OCI-LY1 (cell line): Measurements from ENCODE around the gene UROS.

ENCODE experiments used
- H2AFZ ChIP-seq: fragments of 200-600 bp; sonication (generic), shearing (Covaris generic); 2 replicates; pipeline ENCODE4 v1.6.0; 2014; ENCODE audit warnings: antibody characterized with exemption, mild to moderate bottlenecking, low read length
- H3F3A ChIP-seq: fragments of 200-600 bp; sonication (generic), shearing (Covaris generic); 2 replicates; pipeline ENCODE4 v1.6.0; 2014; ENCODE audit warnings: mild to moderate bottlenecking, antibody characterized with exemption, low read length, moderate library complexity; ENCODE audit not compliant: insufficient read depth
- H3K27ac ChIP-seq: fragments of 200-600 bp; sonication (generic); 2 replicates; pipeline ENCODE4 v1.5.1; 2014; ENCODE audit warnings: low read length, mixed run types, mild to moderate bottlenecking, low read depth; ENCODE audit not compliant: poor library complexity, severe bottlenecking
- H3K27me3 ChIP-seq: fragments of 200-600 bp; sonication (generic); 2 replicates; pipeline ENCODE4 v1.6.0; 2014; ENCODE audit warnings: antibody characterized with exemption, mild to moderate bottlenecking, low read length, moderate library complexity; ENCODE audit not compliant: insufficient read depth
- H3K36me3 ChIP-seq: fragments of 200-600 bp; sonication (generic); 2 replicates; pipeline ENCODE4 v1.6.1; 2014; ENCODE audit warnings: mild to moderate bottlenecking, antibody characterized with exemption, low read length, moderate library complexity, mixed read lengths; ENCODE audit not compliant: insufficient read depth
- H3K4me1 ChIP-seq: fragments of 200-600 bp; sonication (generic); 2 replicates; pipeline ENCODE4 v1.5.1; 2014; ENCODE audit warnings: mild to moderate bottlenecking, low read length, moderate library complexity; ENCODE audit not compliant: insufficient read depth, severe bottlenecking
- H3K4me2 ChIP-seq: fragments of 200-600 bp; sonication (generic), shearing (Covaris generic); 2 replicates; pipeline ENCODE4 v1.6.1; 2014; ENCODE audit warnings: low read length
- H3K4me3 ChIP-seq: fragments of 200-600 bp; sonication (generic); 2 replicates; pipeline ENCODE4 v1.5.1; 2014; ENCODE audit warnings: low read length, low read depth, mild to moderate bottlenecking, mixed read lengths; ENCODE audit not compliant: poor library complexity, severe bottlenecking
- H3K79me2 ChIP-seq: fragments of 200-600 bp; shearing (Covaris generic); 2 replicates; pipeline ENCODE4 v1.6.1; 2016; ENCODE audit warnings: mixed run types, low read length, mixed read lengths; ENCODE audit not compliant: insufficient read depth
- H3K9ac ChIP-seq: fragments of 200-600 bp; sonication (generic), shearing (Covaris generic); 2 replicates; pipeline ENCODE4 v1.6.1; 2014; ENCODE audit warnings: mild to moderate bottlenecking, low read length, mixed read lengths
- H3K9me2 ChIP-seq: fragments of 200-600 bp; sonication (generic), shearing (Covaris generic); 2 replicates; pipeline ENCODE4 v1.6.1; 2014; ENCODE audit warnings: low read depth, mild to moderate bottlenecking, low read length, mixed read lengths
- H3K9me3 ChIP-seq: fragments of 200-600 bp; shearing (Covaris generic); 2 replicates; pipeline ENCODE4 v1.6.1; 2014; ENCODE audit warnings: low read length, mixed read lengths
- H4K20me1 ChIP-seq: fragments of 200-600 bp; sonication (generic), shearing (Covaris generic); 2 replicates; pipeline ENCODE4 v1.6.0; 2016; ENCODE audit warnings: mild to moderate bottlenecking, low read length; ENCODE audit not compliant: insufficient read depth
- EZH2 ChIP-seq: fragments of 200-600 bp; sonication (generic), shearing (Covaris generic); IDR thresholded peaks from 2 replicates; pipeline ENCODE4 v1.8.0; 2017; ENCODE audit warnings: borderline replicate concordance, mixed run types, mild to moderate bottlenecking, antibody characterized with exemption, low read length, moderate library complexity, mixed read lengths
- TF ChIP-seq, protein P1 (sequence below): fragments of 200-600 bp; sonication (generic), shearing (Covaris generic); IDR thresholded peaks from 2 replicates; pipeline ENCODE4 v1.5.1; 2017; ENCODE audit warnings: mild to moderate bottlenecking, antibody characterized with exemption, low read length, moderate library complexity, mixed read lengths

Gene UROS

DNA sequence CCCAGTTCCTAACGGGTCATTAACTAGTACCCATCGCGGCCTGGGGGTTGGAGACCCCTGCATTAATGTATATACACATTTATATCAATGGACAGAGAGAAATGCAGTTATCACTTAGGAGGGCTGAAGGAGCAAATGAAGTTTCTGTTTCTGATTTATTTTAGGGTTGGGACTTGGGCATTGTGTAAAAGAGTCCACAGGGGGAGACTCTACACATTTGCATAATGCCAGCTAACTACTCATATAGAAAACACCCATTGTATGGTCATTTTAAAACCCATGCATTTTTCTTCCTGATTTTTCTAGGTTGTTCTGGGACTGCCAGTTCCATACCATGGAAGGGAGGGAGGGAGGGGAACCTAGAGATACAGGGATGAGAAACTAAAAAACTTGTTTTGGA, 23.8 kb upstream of the UROS start:
- H3K27ac ChIP-seq: no peak overlapping the region
- no peaks in the 10 kb centered on the region for H3K9me3 ChIP-seq
- H3F3A ChIP-seq: no peaks in the 10 kb centered on the region
- H2AFZ ChIP-seq: no peak overlapping the region
- no peak overlapping the region for H3K4me3 ChIP-seq
- H3K4me1 ChIP-seq: no peaks in the 10 kb centered on the region
- no peak overlapping the region for H3K4me2 ChIP-seq
- H4K20me1 ChIP-seq: no peaks in the 10 kb centered on the region
- no peaks in the 10 kb centered on the region for H3K9me2 ChIP-seq
- no peaks in the 10 kb centered on the region for H3K27me3 ChIP-seq
- H3K9ac ChIP-seq: no peak overlapping the region
- H3K79me2 ChIP-seq: no peaks in the 10 kb centered on the region
- H3K36me3 ChIP-seq: peaks cover 7% of the 10 kb centered on the region
- no peak for TF ChIP-seq EZH2
- TF ChIP-seq, protein P1, sequence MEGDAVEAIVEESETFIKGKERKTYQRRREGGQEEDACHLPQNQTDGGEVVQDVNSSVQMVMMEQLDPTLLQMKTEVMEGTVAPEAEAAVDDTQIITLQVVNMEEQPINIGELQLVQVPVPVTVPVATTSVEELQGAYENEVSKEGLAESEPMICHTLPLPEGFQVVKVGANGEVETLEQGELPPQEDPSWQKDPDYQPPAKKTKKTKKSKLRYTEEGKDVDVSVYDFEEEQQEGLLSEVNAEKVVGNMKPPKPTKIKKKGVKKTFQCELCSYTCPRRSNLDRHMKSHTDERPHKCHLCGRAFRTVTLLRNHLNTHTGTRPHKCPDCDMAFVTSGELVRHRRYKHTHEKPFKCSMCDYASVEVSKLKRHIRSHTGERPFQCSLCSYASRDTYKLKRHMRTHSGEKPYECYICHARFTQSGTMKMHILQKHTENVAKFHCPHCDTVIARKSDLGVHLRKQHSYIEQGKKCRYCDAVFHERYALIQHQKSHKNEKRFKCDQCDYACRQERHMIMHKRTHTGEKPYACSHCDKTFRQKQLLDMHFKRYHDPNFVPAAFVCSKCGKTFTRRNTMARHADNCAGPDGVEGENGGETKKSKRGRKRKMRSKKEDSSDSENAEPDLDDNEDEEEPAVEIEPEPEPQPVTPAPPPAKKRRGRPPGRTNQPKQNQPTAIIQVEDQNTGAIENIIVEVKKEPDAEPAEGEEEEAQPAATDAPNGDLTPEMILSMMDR: no peak

DNA sequence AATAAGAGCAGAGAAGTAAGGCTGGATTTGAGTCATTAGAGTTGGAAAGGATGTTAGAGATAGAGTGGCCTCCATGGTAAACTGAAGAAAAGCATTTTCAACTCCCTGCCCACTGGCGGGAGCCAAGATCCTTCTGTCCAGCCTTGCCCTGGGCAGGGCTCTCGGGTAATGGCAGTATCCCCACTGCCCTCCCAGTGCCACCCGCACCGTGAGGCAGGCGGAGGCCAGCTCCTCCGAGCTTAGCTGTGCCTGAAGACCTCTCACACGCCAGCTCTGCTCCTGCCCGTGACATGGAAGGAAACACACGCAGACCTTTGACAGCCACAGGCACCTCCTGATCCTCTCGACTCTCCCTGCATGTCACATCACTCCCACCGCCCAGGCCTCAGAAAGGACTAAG, 22.6 kb upstream of the UROS start:
- no peak overlapping the region for H3K4me2 ChIP-seq
- H3K4me3 ChIP-seq: no peak overlapping the region
- H3K9ac ChIP-seq: no peak overlapping the region
- H3K4me1 ChIP-seq: no peaks in the 10 kb centered on the region
- no peaks in the 10 kb centered on the region for H3K9me2 ChIP-seq
- H3K27me3 ChIP-seq: no peaks in the 10 kb centered on the region
- H3F3A ChIP-seq: no peaks in the 10 kb centered on the region
- H3K79me2 ChIP-seq: no peaks in the 10 kb centered on the region
- no peak overlapping the region for H3K27ac ChIP-seq
- H3K9me3 ChIP-seq: no peaks in the 10 kb centered on the region
- TF ChIP-seq, protein P1: no peak
- no peak for TF ChIP-seq EZH2
- no peaks in the 10 kb centered on the region for H4K20me1 ChIP-seq
- H2AFZ ChIP-seq: no peak overlapping the region
- H3K36me3 ChIP-seq: peaks cover 11% of the 10 kb centered on the region

DNA sequence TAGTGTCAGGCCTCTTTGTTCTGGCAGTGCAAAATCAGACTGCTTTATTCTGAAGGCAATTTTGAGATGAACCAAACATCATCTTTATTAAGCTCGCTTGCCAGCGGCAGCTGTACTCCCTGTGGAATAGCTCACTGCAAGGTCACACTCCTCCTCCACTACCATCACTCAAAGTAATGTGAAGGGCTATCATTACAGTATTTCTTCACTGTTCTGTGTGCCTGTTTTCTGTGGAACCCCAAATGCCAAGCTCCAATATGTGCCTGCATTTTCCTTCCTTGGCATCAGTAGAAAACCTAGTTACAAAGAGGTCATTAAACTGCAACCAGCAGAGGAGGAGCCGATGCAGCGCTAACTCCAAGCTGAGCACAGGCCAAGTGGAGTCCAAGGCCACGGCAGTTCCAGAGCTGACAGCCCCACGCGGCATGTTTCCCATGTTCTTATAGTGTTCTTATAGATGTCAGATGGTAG, 21.7 kb upstream of the UROS start:
- no peaks in the 10 kb centered on the region for H3K79me2 ChIP-seq
- peaks cover 11% of the 10 kb centered on the region for H3K36me3 ChIP-seq
- H3K9ac ChIP-seq: no peak overlapping the region
- H3K4me1 ChIP-seq: no peaks in the 10 kb centered on the region
- H4K20me1 ChIP-seq: no peaks in the 10 kb centered on the region
- H3K9me3 ChIP-seq: no peaks in the 10 kb centered on the region
- no peaks in the 10 kb centered on the region for H3K9me2 ChIP-seq
- H3K27me3 ChIP-seq: no peaks in the 10 kb centered on the region
- no peak for TF ChIP-seq EZH2
- H3K27ac ChIP-seq: no peak overlapping the region
- no peak overlapping the region for H3K4me3 ChIP-seq
- H3K4me2 ChIP-seq: no peak overlapping the region
- H3F3A ChIP-seq: no peaks in the 10 kb centered on the region
- no peak overlapping the region for H2AFZ ChIP-seq

DNA sequence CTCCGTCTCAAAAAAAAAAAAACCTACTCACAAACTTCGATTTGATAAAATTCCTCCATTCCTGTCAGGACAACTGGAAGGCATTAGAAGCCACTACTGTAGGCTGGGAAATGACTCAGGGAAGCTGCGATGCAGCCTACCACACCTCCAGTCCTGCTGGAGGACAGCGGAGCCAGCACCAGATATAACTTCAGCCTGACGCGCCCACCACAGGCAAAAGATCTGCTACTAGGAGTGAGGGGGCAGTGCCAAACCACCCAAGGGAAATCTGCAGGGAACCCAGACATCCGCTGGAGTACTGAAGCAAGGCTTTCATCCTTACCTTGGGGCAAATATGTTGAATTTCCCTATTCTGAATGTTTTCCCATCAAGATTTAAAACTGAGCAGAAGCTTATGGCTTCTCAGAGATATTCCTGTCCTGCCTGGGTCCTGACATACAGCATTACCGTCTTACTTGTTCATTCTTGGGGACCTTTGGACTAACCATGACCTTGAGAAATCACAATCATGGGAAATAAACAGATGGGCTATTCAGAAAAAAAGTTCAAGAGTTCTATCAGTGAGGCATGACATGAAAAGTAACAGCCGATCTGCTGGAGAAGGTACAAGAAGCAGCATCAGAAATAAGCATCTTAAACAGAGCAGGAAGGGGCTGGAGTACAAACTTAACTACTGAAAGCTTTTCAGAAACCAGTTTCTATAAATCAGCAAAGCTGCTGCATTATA, 20.7 kb upstream of the UROS start:
- TF ChIP-seq, protein P1: no peak
- TF ChIP-seq EZH2: no peak
- no peaks in the 10 kb centered on the region for H4K20me1 ChIP-seq
- H3K4me3 ChIP-seq: no peak overlapping the region
- no peak overlapping the region for H3K9ac ChIP-seq
- H3K27me3 ChIP-seq: no peaks in the 10 kb centered on the region
- H3F3A ChIP-seq: no peaks in the 10 kb centered on the region
- H3K4me2 ChIP-seq: no peak overlapping the region
- no peaks in the 10 kb centered on the region for H3K9me3 ChIP-seq
- H3K79me2 ChIP-seq: no peaks in the 10 kb centered on the region
- H3K4me1 ChIP-seq: no peaks in the 10 kb centered on the region
- no peak overlapping the region for H3K27ac ChIP-seq
- no peaks in the 10 kb centered on the region for H3K9me2 ChIP-seq
- H2AFZ ChIP-seq: no peak overlapping the region
- peaks cover 11% of the 10 kb centered on the region for H3K36me3 ChIP-seq
